OCI-LY1 (cell line): ENCODE results near the gene REV3L.

Source experiments
- H2AFZ ChIP-seq: fragments of 200-600 bp; sonication (generic), shearing (Covaris generic); 2 replicates; pipeline ENCODE4 v1.6.0; 2014; ENCODE audit warnings: antibody characterized with exemption, mild to moderate bottlenecking, low read length
- H3F3A ChIP-seq: fragments of 200-600 bp; sonication (generic), shearing (Covaris generic); 2 replicates; pipeline ENCODE4 v1.6.0; 2014; ENCODE audit warnings: mild to moderate bottlenecking, antibody characterized with exemption, low read length, moderate library complexity; ENCODE audit not compliant: insufficient read depth
- H3K27ac ChIP-seq: fragments of 200-600 bp; sonication (generic); 2 replicates; pipeline ENCODE4 v1.5.1; 2014; ENCODE audit warnings: low read length, mixed run types, mild to moderate bottlenecking, low read depth; ENCODE audit not compliant: poor library complexity, severe bottlenecking
- H3K27me3 ChIP-seq: fragments of 200-600 bp; sonication (generic); 2 replicates; pipeline ENCODE4 v1.6.0; 2014; ENCODE audit warnings: antibody characterized with exemption, mild to moderate bottlenecking, low read length, moderate library complexity; ENCODE audit not compliant: insufficient read depth
- H3K36me3 ChIP-seq: fragments of 200-600 bp; sonication (generic); 2 replicates; pipeline ENCODE4 v1.6.1; 2014; ENCODE audit warnings: mild to moderate bottlenecking, antibody characterized with exemption, low read length, moderate library complexity, mixed read lengths; ENCODE audit not compliant: insufficient read depth
- H3K4me1 ChIP-seq: fragments of 200-600 bp; sonication (generic); 2 replicates; pipeline ENCODE4 v1.5.1; 2014; ENCODE audit warnings: mild to moderate bottlenecking, low read length, moderate library complexity; ENCODE audit not compliant: insufficient read depth, severe bottlenecking
- H3K4me2 ChIP-seq: fragments of 200-600 bp; sonication (generic), shearing (Covaris generic); 2 replicates; pipeline ENCODE4 v1.6.1; 2014; ENCODE audit warnings: low read length
- H3K4me3 ChIP-seq: fragments of 200-600 bp; sonication (generic); 2 replicates; pipeline ENCODE4 v1.5.1; 2014; ENCODE audit warnings: low read length, low read depth, mild to moderate bottlenecking, mixed read lengths; ENCODE audit not compliant: poor library complexity, severe bottlenecking
- H3K79me2 ChIP-seq: fragments of 200-600 bp; shearing (Covaris generic); 2 replicates; pipeline ENCODE4 v1.6.1; 2016; ENCODE audit warnings: mixed run types, low read length, mixed read lengths; ENCODE audit not compliant: insufficient read depth
- H3K9ac ChIP-seq: fragments of 200-600 bp; sonication (generic), shearing (Covaris generic); 2 replicates; pipeline ENCODE4 v1.6.1; 2014; ENCODE audit warnings: mild to moderate bottlenecking, low read length, mixed read lengths
- H3K9me2 ChIP-seq: fragments of 200-600 bp; sonication (generic), shearing (Covaris generic); 2 replicates; pipeline ENCODE4 v1.6.1; 2014; ENCODE audit warnings: low read depth, mild to moderate bottlenecking, low read length, mixed read lengths
- H3K9me3 ChIP-seq: fragments of 200-600 bp; shearing (Covaris generic); 2 replicates; pipeline ENCODE4 v1.6.1; 2014; ENCODE audit warnings: low read length, mixed read lengths
- H4K20me1 ChIP-seq: fragments of 200-600 bp; sonication (generic), shearing (Covaris generic); 2 replicates; pipeline ENCODE4 v1.6.0; 2016; ENCODE audit warnings: mild to moderate bottlenecking, low read length; ENCODE audit not compliant: insufficient read depth
- EZH2 ChIP-seq: fragments of 200-600 bp; sonication (generic), shearing (Covaris generic); IDR thresholded peaks from 2 replicates; pipeline ENCODE4 v1.8.0; 2017; ENCODE audit warnings: borderline replicate concordance, mixed run types, mild to moderate bottlenecking, antibody characterized with exemption, low read length, moderate library complexity, mixed read lengths
- TF ChIP-seq, protein P1 (sequence below): fragments of 200-600 bp; sonication (generic), shearing (Covaris generic); IDR thresholded peaks from 2 replicates; pipeline ENCODE4 v1.5.1; 2017; ENCODE audit warnings: mild to moderate bottlenecking, antibody characterized with exemption, low read length, moderate library complexity, mixed read lengths

REV3L gene

DNA sequence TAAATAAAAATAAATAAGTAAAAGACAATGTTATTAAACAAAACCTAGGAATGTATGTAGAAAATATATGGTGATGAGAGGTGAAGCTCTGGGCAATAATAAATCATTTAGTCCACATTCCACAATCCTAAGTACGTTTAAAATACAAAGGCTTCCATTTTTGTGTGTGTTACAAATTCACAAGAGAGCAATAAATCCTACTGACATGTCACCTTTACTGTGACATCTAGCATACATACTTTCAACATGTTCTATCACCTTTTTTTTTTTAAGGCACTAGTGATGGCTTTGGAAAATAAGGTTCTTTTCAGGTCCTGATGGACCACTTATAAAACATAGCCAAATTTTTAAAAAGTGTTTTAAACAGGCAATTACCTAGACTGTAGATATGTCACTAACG, 12.0 kb downstream of the REV3L start:
- H3K79me2 ChIP-seq = peaks cover 93% of the 10 kb centered on the region
- H2AFZ ChIP-seq = no peak overlapping the region
- no peaks in the 10 kb centered on the region for H4K20me1 ChIP-seq
- no peaks in the 10 kb centered on the region for H3K9me2 ChIP-seq
- TF ChIP-seq, protein P1, sequence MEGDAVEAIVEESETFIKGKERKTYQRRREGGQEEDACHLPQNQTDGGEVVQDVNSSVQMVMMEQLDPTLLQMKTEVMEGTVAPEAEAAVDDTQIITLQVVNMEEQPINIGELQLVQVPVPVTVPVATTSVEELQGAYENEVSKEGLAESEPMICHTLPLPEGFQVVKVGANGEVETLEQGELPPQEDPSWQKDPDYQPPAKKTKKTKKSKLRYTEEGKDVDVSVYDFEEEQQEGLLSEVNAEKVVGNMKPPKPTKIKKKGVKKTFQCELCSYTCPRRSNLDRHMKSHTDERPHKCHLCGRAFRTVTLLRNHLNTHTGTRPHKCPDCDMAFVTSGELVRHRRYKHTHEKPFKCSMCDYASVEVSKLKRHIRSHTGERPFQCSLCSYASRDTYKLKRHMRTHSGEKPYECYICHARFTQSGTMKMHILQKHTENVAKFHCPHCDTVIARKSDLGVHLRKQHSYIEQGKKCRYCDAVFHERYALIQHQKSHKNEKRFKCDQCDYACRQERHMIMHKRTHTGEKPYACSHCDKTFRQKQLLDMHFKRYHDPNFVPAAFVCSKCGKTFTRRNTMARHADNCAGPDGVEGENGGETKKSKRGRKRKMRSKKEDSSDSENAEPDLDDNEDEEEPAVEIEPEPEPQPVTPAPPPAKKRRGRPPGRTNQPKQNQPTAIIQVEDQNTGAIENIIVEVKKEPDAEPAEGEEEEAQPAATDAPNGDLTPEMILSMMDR = no peak
- TF ChIP-seq EZH2 = no peak
- H3K4me3 ChIP-seq = no peak overlapping the region
- peaks cover 7% of the 10 kb centered on the region for H3K4me1 ChIP-seq
- no peaks in the 10 kb centered on the region for H3F3A ChIP-seq
- no peaks in the 10 kb centered on the region for H3K9me3 ChIP-seq
- no peaks in the 10 kb centered on the region for H3K27me3 ChIP-seq
- H3K4me2 ChIP-seq = no peak overlapping the region
- H3K36me3 ChIP-seq = peaks cover 23% of the 10 kb centered on the region; the same call in 1 of the 2 replicates
- H3K9ac ChIP-seq = no peak overlapping the region
- no peak overlapping the region for H3K27ac ChIP-seq

DNA sequence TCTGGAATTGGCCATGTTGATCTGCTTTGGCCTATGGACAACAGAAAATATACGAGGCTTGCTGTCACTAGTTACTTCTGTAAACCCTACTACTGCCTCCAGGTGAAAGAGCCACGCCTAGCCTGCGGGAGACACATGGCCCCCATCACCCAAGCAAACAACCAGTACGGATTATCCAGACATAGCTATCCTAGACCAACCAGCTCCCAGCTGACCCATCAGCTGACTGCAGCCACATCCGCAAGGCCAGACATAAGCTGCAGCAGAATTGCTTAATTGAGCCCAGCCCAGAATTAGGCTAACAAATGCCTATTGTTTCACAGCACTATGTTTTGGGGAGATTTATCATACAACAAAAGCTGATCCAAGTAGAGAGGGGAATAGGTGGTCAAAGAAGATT, 13.5 kb downstream of the REV3L start:
- H4K20me1 ChIP-seq = no peaks in the 10 kb centered on the region
- peaks cover 23% of the 10 kb centered on the region; the same call in 1 of the 2 replicates for H3K36me3 ChIP-seq
- H3K4me3 ChIP-seq = no peak overlapping the region
- H3K4me2 ChIP-seq = no peak overlapping the region
- H3F3A ChIP-seq = no peaks in the 10 kb centered on the region
- no peak overlapping the region for H2AFZ ChIP-seq
- H3K9me3 ChIP-seq = no peaks in the 10 kb centered on the region
- H3K9me2 ChIP-seq = no peaks in the 10 kb centered on the region
- no peaks in the 10 kb centered on the region for H3K27me3 ChIP-seq
- H3K79me2 ChIP-seq = peaks cover 87% of the 10 kb centered on the region
- TF ChIP-seq, protein P1 = no peak
- TF ChIP-seq EZH2 = no peak
- H3K4me1 ChIP-seq = peaks cover 6% of the 10 kb centered on the region
- no peak overlapping the region for H3K27ac ChIP-seq
- no peak overlapping the region for H3K9ac ChIP-seq

DNA sequence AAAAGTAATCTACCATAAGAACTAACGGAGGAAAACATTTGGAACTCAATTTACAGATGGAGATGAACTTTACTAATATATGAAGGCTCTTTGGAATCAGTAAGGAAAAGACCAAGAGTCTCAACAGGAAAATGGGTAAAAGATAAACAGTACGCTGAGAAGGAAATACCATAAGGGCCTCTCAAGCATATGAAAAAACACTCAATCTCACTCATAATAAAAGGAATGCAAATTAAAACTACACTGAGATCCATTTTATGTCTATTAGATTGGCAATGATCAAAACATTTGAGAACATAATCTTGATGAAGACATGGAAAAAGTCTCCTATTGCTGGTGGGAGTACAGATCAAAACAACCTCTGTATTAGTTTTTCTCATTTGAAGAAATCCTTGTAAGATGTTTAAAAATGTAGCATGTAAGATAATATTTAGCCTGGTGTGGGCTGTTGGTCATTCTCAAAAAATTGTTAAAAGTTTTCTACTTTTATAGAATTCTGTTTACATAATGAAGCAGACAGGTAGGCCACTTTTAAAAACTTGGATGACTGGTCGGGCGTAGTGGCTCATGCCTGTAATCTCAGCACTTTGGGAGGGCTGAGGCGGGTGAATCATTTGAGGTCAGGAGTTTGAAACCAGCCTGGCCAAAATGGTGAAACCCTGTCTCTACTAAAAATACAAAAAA, 14.5 kb downstream of the REV3L start:
- Histone ChIP-seq H3K9ac (no peak overlapping the region), H3K4me3 (no peak overlapping the region), H3K4me1 (no peaks in the 10 kb centered on the region), H3K27me3 (no peaks in the 10 kb centered on the region), H4K20me1 (no peaks in the 10 kb centered on the region), H3K27ac (no peak overlapping the region), H2AFZ (no peak overlapping the region), H3K79me2 (peaks cover 87% of the 10 kb centered on the region), H3K9me2 (no peaks in the 10 kb centered on the region), H3K9me3 (no peaks in the 10 kb centered on the region), H3K36me3 (peaks cover 26% of the 10 kb centered on the region), H3K4me2 (no peak overlapping the region), H3F3A (no peaks in the 10 kb centered on the region)
- TF ChIP-seq, protein P1 = no peak
- no peak for TF ChIP-seq EZH2
